HCT116 (cell line): Measurements from ENCODE around the gene MCF2L. TPM values are rescaled to one million over a fixed set of nuclear protein-coding genes. Genes with fewer than 3 reads are reported as not detected.

Experiments
- ATAC-seq: fragments of 200-7000 bp; cut with Tn5 transposase; 2 replicates; pipeline ENCODE4 v1.9.1; 2020; ENCODE audit warnings: mild to moderate bottlenecking, moderate library complexity
- BruUV-seq: library from RNA; stranded (reverse); fragments of 400-500 nt; replicated peaks from 2 replicates; lab custom pipeline; 2021; lab: Mats Ljungman, UMichigan
- CTCF ChIA-PET: fragments of 300-600 bp; sonication (Branson Sonifier 250); formaldehyde crosslinking; loops from one replicate; lab custom pipeline; 2021; ENCODE audit warnings: antibody characterized with exemption; lab: Charles Lee
- POLR2A ChIA-PET: fragments of 300-600, 350-600 bp; sonication (Branson Sonifier 250); formaldehyde crosslinking; loops from one replicate; lab custom pipeline; 2021; ENCODE audit warnings: antibody characterized with exemption; lab: Charles Lee
- RAD21 ChIA-PET, 2 experiments: fragments of 300-600 bp; sonication (Branson Sonifier 250); formaldehyde crosslinking; loops; one replicate each; lab custom pipeline; 2023; ENCODE audit warnings: low total read pairs in 2 of 2; ENCODE audit not compliant: uncharacterized antibody in 2 of 2, unreplicated experiment in 2 of 2, low non-redundant PET in 1 of 2; lab: Charles Lee
- DNase-seq: peaks from one replicate; pipeline ENCODE4 v3.0.0-alpha.2; 2010; ENCODE audit warnings: low read depth, low spot score
- H2AFZ ChIP-seq: fragments of 200-600 bp; shearing (Covaris generic), sonication (generic); 2 replicates; pipeline ENCODE4 v1.6.1; 2017; ENCODE audit warnings: low read depth, mixed run types, mixed read lengths, antibody characterized with exemption, low read length; ENCODE audit not compliant: poor library complexity, severe bottlenecking
- H3K27ac ChIP-seq: 2 replicates; pipeline ENCODE4 v1.5.1; 2012; ENCODE audit warnings: low read depth, low read length
- H3K27me3 ChIP-seq: fragments of 200-600 bp; sonication (generic); 2 replicates; pipeline ENCODE4 v1.6.1; 2016; ENCODE audit warnings: mixed run types, low read length, mixed read lengths; ENCODE audit not compliant: insufficient read depth
- H3K36me3 ChIP-seq, 2 experiments: fragments of 200-500 bp in 1 of 2; fragments of 200-600 bp in 1 of 2; sonication (Bioruptor generic) in 1 of 2; sonication (generic) in 1 of 2; 2 replicates each; pipeline versions ENCODE4 v1.5.1 to v1.6.1; 2014 to 2016; ENCODE audit warnings: low read length in 2 of 2, inconsistent platforms in 1 of 2, mixed read lengths in 1 of 2, mixed run types in 1 of 2; ENCODE audit not compliant: insufficient read depth in 2 of 2, control insufficient read depth in 1 of 2
- H3K4me1 ChIP-seq, 2 experiments: fragments of 200-600 bp in 1 of 2; sonication (generic) in 1 of 2; 2 replicates each; pipeline versions ENCODE4 v1.5.1 to v1.6.1; 2012 to 2017; ENCODE audit warnings: low read length in 2 of 2, inconsistent platforms in 1 of 2, mild to moderate bottlenecking in 1 of 2, mixed read lengths in 1 of 2, mixed run types in 1 of 2, moderate library complexity in 1 of 2; ENCODE audit not compliant: insufficient read depth in 2 of 2, control insufficient read depth in 1 of 2
- H3K4me2 ChIP-seq: fragments of 200-600 bp; sonication (generic); 2 replicates; pipeline ENCODE4 v1.6.1; 2017; ENCODE audit warnings: mixed run types, low read length, mixed read lengths
- H3K4me3 ChIP-seq, 2 experiments: fragments of 200-600 bp in 1 of 2; sonication (generic) in 1 of 2; replicated peaks in 1 of 2; 2 replicates each; pipeline ENCODE4 v1.5.1; 2011 to 2016; ENCODE audit warnings: low read length in 2 of 2, control low read depth in 1 of 2, low read depth in 1 of 2, mild to moderate bottlenecking in 1 of 2, mixed read lengths in 1 of 2, mixed run types in 1 of 2
- H3K79me2 ChIP-seq: fragments of 200-600 bp; sonication (generic); 2 replicates; pipeline ENCODE4 v1.6.1; 2017; ENCODE audit warnings: mild to moderate bottlenecking, mixed run types, low read length, moderate library complexity, mixed read lengths; ENCODE audit not compliant: insufficient read depth
- H3K9ac ChIP-seq: fragments of 200-600 bp; sonication (generic); 2 replicates; pipeline ENCODE4 v1.6.1; 2016; ENCODE audit warnings: low read length, mixed read lengths
- H3K9me2 ChIP-seq: fragments of 200-600 bp; sonication (generic), shearing (Covaris generic); 2 replicates; pipeline ENCODE4 v1.6.1; 2017; ENCODE audit warnings: mixed run types, mild to moderate bottlenecking, moderate library complexity; ENCODE audit not compliant: insufficient read depth
- H3K9me3 ChIP-seq, 2 experiments: fragments of 200-500 bp in 1 of 2; fragments of 200-600 bp in 1 of 2; sonication (Bioruptor generic) in 1 of 2; sonication (generic) in 1 of 2; 2 replicates each; pipeline ENCODE4 v1.6.1; 2014 to 2017; ENCODE audit warnings: low read length in 2 of 2, mixed read lengths in 2 of 2, inconsistent platforms in 1 of 2, low read depth in 1 of 2, mild to moderate bottlenecking in 1 of 2, mixed run types in 1 of 2, moderate library complexity in 1 of 2; ENCODE audit not compliant: control insufficient read depth in 1 of 2, insufficient read depth in 1 of 2
- H4K20me1 ChIP-seq: fragments of 200-600 bp; sonication (generic), shearing (Covaris generic); 2 replicates; pipeline ENCODE4 v1.6.1; 2017; ENCODE audit warnings: mixed run types, mild to moderate bottlenecking, moderate library complexity; ENCODE audit not compliant: insufficient read depth
- CTCF ChIP-seq, 3 experiments: fragments of 200-600 bp in 1 of 3; sonication (generic) in 1 of 3; IDR thresholded peaks in 2 of 3; conservative IDR thresholded peaks in 1 of 3; 2 replicates each; pipeline ENCODE4 v1.5.1; 2012 to 2017; ENCODE audit warnings: low read depth in 2 of 3, low read length in 2 of 3, antibody characterized with exemption in 1 of 3, borderline replicate concordance in 1 of 3, control low read depth in 1 of 3, mild to moderate bottlenecking in 1 of 3, mixed read lengths in 1 of 3, mixed run types in 1 of 3, moderate library complexity in 1 of 3; ENCODE audit not compliant: insufficient read depth in 1 of 3
- FOSL1 ChIP-seq: IDR thresholded peaks from 2 replicates; pipeline ENCODE4 v1.6.1; 2012; ENCODE audit warnings: low read depth
- POLR2A ChIP-seq: IDR thresholded peaks from 2 replicates; pipeline ENCODE4 v1.7.0; 2011; ENCODE audit warnings: borderline replicate concordance; ENCODE audit not compliant: insufficient read depth, insufficient read length; ENCODE audit errors: extremely low read depth
- RAD21 ChIP-seq: IDR thresholded peaks from 2 replicates; pipeline ENCODE4 v1.6.1; 2012; ENCODE audit warnings: low read depth, mild to moderate bottlenecking
- SIN3A ChIP-seq: IDR thresholded peaks from 2 replicates; pipeline ENCODE4 v1.6.1; 2012; ENCODE audit warnings: low read depth
- SRF ChIP-seq: IDR thresholded peaks from 2 replicates; pipeline ENCODE4 v1.6.1; 2012; ENCODE audit warnings: low read depth
- TCF7L2 ChIP-seq: IDR thresholded peaks from 2 replicates; pipeline ENCODE4 v1.7.0; 2011; ENCODE audit warnings: borderline replicate concordance, inconsistent platforms; ENCODE audit not compliant: insufficient read depth, insufficient read length; ENCODE audit errors: extremely low read depth
- intact Hi-C: fragments of 100-400 bp; cut with micrococcal nuclease; formaldehyde crosslinking; loops from 2 replicates; pipeline ENCODE4 v1.10.0; 2022
- total RNA-seq: library from RNA; stranded (reverse); gene quantifications from one replicate; pipeline ENCODE4 v1.2.1, GENCODE V29; 2021; ENCODE audit not compliant: unreplicated experiment
- TF ChIP-seq, protein P1 (sequence below): IDR thresholded peaks from 2 replicates; pipeline ENCODE4 v1.6.1; 2011; ENCODE audit warnings: mild to moderate bottlenecking, low read length, moderate library complexity; ENCODE audit not compliant: insufficient replicate concordance; ENCODE audit errors: extremely low read depth
- TF ChIP-seq, protein P2 (sequence below): IDR thresholded peaks from 2 replicates; pipeline ENCODE4 v1.6.1; 2012; ENCODE audit warnings: low read depth

MCF2L gene
- total RNA-seq, 1 experiment from 2014 or later = 19.3 TPM

GRCh38 chr13:113086031-113086750, 117.2 kb downstream of the MCF2L start:
- Histone ChIP-seq H2AFZ (no peak overlapping the region), H3K9ac (no peak overlapping the region), H3K79me2 (no peaks in the 10 kb centered on the region), H3K4me1 (peaks cover 7 to 11% of the 10 kb centered on the region in 2 experiments; a peak in 3 of 4 replicates), H4K20me1 (no peaks in the 10 kb centered on the region), H3K4me2 (no peak overlapping the region), H3K9me3 (no peaks in the 10 kb centered on the region), H3K4me3 (no peak overlapping the region), H3K27me3 (no peaks in the 10 kb centered on the region), H3K27ac (no peak overlapping the region), H3K36me3 (no peaks in the 10 kb centered on the region), H3K9me2 (no peaks in the 10 kb centered on the region)
- ATAC-seq (peak; percentile 52), DNase-seq (no peak)
- CTCF ChIA-PET = no interaction called here
- POLR2A ChIA-PET = no interaction called here
- BruUV-seq = no TSS peak
- intact Hi-C loops = loop anchor here (10.0 kb wide), 1 partner anchor 69 kb away; the partner anchor contains the start of gene PROZ
- TF ChIP-seq SIN3A (no peak), TCF7L2 (no peak), POLR2A (no peak), RAD21 (peak; percentile 31), CTCF (IDR thresholded peaks at IDR 0.05 in 2 of 3, conservative IDR thresholded peaks at IDR 0.05 in 1 of 3; ENCODE audit: borderline replicate concordance in 1 of 3, insufficient read depth in 1 of 3, low read depth in 2 of 3, low read length in 2 of 3) (peak in 2 of 3 experiments; percentile 27 to 41; a peak in 4 of 6 replicates), FOSL1 (no peak), SRF (no peak)
- TF ChIP-seq, protein P1, sequence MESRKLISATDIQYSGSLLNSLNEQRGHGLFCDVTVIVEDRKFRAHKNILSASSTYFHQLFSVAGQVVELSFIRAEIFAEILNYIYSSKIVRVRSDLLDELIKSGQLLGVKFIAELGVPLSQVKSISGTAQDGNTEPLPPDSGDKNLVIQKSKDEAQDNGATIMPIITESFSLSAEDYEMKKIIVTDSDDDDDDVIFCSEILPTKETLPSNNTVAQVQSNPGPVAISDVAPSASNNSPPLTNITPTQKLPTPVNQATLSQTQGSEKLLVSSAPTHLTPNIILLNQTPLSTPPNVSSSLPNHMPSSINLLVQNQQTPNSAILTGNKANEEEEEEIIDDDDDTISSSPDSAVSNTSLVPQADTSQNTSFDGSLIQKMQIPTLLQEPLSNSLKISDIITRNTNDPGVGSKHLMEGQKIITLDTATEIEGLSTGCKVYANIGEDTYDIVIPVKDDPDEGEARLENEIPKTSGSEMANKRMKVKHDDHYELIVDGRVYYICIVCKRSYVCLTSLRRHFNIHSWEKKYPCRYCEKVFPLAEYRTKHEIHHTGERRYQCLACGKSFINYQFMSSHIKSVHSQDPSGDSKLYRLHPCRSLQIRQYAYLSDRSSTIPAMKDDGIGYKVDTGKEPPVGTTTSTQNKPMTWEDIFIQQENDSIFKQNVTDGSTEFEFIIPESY = no peak
- TF ChIP-seq, protein P2, sequence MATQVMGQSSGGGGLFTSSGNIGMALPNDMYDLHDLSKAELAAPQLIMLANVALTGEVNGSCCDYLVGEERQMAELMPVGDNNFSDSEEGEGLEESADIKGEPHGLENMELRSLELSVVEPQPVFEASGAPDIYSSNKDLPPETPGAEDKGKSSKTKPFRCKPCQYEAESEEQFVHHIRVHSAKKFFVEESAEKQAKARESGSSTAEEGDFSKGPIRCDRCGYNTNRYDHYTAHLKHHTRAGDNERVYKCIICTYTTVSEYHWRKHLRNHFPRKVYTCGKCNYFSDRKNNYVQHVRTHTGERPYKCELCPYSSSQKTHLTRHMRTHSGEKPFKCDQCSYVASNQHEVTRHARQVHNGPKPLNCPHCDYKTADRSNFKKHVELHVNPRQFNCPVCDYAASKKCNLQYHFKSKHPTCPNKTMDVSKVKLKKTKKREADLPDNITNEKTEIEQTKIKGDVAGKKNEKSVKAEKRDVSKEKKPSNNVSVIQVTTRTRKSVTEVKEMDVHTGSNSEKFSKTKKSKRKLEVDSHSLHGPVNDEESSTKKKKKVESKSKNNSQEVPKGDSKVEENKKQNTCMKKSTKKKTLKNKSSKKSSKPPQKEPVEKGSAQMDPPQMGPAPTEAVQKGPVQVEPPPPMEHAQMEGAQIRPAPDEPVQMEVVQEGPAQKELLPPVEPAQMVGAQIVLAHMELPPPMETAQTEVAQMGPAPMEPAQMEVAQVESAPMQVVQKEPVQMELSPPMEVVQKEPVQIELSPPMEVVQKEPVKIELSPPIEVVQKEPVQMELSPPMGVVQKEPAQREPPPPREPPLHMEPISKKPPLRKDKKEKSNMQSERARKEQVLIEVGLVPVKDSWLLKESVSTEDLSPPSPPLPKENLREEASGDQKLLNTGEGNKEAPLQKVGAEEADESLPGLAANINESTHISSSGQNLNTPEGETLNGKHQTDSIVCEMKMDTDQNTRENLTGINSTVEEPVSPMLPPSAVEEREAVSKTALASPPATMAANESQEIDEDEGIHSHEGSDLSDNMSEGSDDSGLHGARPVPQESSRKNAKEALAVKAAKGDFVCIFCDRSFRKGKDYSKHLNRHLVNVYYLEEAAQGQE = no peak
- RAD21 ChIA-PET = no interaction called here
